GM21786 (cell line): ENCODE measurements around the gene CCDC175.

ENCODE experiments used
- ATAC-seq: cut with Tn5 transposase; IDR thresholded peaks from one replicate; pipeline ENCODE4 v1.9.1; 2021; ENCODE audit not compliant: unreplicated experiment

Gene CCDC175

DNA sequence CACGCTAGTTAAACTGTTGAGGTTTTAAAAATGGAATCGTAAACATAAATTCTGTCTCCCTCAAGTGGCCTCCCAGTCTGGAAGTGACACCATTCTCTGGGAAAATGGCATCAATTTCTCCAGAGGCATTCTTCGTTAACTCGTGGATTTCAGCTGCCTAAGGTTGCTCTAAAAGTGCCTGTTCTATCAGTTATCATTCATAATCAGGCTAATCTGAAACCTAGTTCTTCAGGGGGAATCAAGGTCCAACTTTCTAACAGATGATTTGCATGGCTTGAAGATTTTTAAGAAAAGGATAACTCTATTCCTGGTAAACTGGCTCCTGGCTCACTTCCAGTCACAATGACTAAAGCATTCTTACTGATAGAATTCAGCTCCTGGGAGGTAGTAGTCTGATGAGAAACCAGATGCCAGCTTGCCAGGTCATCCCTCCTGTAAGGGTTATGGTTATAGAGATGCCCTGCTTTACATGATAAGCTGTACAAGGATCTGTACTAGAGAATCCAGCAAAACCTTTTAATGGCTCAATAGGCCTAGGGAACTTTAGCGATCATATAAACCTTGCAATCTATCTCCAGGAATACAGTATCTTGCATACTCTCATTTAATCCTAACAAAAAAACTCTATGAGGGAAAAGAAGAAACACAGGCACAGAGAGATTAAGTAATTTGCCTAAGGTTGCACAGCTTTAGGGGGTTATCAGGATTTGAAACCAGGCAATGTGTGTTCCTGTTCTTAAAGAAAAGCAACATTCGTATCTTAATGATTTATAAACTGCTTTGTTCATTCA, 93.9 kb downstream of the CCDC175 start:
- ATAC-seq: no peak

DNA sequence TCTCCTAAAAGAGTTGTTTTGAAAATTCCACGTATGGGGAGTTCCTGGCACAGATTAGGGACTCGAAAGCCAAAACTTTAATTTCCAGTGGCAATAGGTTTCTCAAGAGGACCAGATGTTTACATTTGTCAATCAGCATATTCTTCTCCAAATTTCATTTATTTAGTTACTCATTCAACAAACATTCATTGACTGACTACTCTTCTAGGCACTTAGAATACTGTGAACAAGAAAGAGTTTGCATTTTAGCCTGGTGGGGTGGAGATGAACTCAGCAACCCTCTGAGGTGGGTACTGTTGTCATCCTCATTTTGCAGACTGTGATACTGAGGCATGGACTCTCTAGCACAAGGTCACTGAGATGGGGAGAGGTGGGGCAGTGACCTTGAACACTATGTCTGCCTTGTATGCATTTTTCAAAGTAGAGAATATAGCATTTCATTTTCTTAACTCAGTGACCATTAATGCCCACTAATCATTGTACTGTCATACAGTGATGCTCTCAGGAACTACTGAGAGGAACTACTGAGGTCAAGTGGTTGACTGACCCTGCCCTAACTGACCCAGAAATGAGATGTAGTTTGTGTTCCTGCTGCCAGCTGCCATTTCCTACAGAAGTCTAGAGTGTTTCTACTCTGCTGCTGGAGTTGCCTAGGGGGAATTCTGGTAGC, 94.6 kb downstream of the CCDC175 start:
- no peak for ATAC-seq

- no peak for ATAC-seq
These were observed 95.2 kb downstream of the CCDC175 start for GRCh38 chr14:59481407-59481806.

GRCh38 chr14:59480166-59480565, 96.4 kb downstream of the CCDC175 start:
- no peak for ATAC-seq

DNA sequence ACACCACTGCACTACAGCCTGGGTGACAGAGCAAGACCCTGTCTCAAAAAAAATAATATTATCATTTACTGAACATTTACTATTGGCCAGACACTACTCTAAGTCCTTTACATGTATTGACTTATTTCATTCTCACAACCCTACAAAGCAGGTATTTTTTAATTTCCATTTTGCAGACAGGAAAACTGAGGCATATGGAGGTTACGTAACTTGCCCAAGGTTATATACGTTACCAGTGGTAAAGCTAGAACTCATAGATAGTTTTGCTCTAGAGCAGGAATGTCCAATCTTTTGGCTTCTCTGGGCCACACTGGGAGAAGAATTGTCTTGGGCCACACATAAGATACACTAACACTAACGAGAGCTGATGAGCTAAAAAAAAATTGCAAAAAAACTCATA, 98.1 kb downstream of the CCDC175 start:
- no peak for ATAC-seq

GRCh38 chr14:59475709-59476108, 100.9 kb downstream of the CCDC175 start:
- no peak for ATAC-seq

GRCh38 chr14:59474172-59474571, 102.4 kb downstream of the CCDC175 start:
- no peak for ATAC-seq

DNA sequence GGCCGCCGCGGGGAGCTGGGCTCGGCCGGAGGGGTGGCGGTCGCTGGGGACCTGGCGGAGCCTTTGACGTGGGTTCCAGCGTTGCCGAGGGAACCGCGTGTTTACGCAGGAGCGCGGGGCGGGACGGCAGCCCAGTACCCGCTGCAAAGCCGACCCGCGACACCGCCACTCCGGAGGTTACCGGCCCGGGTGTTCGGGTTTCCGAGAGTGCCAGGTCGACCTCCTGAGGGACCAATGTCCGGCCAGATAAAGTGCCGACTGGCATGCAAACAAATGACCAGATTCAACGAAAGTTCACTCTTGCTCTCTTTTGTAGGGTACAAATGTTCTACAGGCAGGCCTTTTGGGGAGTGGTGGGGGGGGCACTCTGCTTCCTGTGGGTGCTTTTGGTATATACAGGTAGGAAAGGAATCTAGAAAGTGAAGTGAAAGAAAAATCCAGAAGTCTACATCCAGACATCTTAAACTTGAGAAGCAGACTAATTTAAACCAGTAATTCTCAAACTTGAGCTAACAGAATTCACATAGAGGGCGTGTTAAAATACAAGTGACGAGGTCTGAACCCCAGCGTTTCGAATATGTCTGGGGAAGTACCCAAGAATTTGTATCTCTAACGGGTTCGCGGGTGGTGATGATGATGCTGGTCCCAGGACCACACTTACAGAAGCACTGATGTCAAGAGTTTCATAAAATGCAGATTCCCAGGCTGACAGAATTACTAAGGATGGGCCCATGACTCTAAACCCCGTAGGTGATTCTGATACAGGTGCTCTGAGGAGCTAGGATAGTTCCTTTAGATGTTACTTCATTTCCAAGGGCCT, 111.1 kb downstream of the CCDC175 start, which contains the start of gene GPR135:
TSS of gene GPR135 (minus strand) at position 65 of the 820 bp plus-strand sequence. CDS start 154 bp downstream, outside the sequence.
- ATAC-seq: peak; percentile 11

GRCh38 chr14:59464486-59465315, 111.9 kb downstream of the CCDC175 start:
- ATAC-seq: peak; percentile 59

DNA sequence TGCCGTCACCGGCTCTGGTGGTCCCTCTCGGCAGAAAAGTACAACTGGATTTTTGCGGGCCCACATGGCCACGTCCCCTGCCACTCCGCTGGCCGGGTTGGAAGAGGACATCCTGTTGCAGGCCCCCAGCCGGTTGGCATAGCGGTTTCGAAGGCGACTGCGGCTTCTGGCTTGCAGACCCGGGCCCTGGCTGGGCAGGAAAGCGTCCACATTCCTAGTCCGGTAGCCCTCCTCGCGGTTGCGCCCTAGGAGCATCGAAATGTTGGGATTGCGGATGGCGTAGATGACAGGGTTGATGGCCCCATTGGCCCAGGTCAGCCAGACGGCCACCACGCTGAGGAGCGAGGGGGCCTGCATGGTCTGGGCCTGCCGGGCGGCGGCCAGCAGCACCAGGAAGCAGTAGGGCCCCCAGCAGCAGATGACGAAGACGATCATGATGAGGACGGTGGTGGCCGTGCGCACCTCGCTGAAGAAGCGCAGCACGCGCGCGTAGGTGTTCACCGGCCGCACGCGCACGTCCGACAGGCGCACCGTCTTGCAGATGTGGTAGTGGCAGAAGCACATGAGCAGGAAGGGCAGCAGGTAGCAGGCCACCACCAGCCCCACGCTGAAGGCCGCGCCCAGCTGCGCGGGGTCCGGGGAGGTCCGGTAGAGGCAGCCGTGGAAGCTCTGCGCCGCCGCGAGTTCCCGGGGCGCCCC, 112.7 kb downstream of the CCDC175 start:
- ATAC-seq: no peak

DNA sequence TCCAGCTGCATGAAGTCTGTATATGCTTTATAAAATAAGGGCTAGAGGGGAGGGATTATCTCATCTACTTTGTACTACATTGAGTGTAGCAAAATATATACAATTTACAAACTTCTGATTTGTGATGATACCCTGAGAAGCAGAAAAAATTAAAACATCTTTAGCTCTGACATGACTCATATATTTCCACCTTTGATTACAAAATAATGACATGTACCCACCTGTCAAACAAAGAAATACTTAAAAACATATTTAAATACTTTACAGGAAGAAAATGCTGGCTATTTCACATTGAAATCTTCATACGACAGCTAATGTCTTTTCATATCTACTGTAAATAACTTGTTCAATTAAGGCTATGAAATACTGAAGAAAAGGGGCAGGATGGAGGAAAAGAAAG, 114.7 kb downstream of the CCDC175 start:
- ATAC-seq: no peak

DNA sequence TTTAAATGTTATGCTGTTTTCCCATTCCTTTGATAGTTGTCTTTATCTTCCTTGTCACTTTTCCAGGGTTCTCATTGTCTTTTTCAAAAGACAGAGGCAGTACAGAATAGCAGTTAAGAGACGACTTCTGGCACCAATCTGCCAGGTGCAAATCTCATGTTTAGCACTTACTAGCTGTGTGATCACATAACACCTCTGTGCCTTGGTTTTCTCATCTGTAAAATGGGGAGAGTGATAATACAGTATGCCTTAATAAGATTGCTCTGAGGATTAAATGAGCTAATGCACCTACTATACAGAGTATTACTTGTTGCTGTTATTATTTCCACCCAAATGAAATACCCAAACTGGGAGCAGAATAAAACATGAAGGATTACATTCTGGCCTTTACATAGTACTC, 116.2 kb downstream of the CCDC175 start:
- no peak for ATAC-seq

DNA sequence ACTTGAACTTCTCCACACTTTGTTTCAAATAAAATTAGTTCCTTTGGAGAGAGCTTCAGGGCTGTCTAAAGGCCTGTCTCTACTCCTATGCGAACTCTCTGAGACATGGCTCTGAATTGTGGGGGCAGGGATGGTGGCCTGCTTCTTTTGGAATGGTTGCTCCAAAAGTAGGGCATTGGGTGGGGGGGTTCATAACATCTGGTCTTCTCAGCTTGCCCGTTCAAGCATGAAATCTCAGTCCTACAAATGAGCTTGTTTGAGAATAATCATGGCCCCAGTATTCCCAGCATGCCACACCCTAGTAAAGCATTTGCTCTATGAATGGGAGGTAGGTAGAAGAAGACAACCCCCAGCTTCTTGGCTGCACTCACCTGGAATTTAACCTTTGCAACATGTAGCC, 118.1 kb downstream of the CCDC175 start:
- no peak for ATAC-seq

GRCh38 chr14:59455411-59455810, 121.2 kb downstream of the CCDC175 start:
- no peak for ATAC-seq
